GM19351 (cell line): ENCODE data around the gene TRIM2.

Experiments
- ATAC-seq: cut with Tn5 transposase; IDR thresholded peaks from one replicate; pipeline ENCODE4 v1.9.1; 2021; ENCODE audit warnings: mild to moderate bottlenecking, moderate library complexity; ENCODE audit not compliant: unreplicated experiment

The TRIM2 gene

GRCh38 chr4:153246446-153247115 is 42.3 kb downstream of the TRIM2 start:
- ATAC-seq = no peak

- ATAC-seq = no peak
Measured at GRCh38 chr4:153247116-153247490, 42.9 kb downstream of the TRIM2 start.

GRCh38 chr4:153248641-153249198 is 44.5 kb downstream of the TRIM2 start:
- ATAC-seq = peak; percentile 13

- ATAC-seq = peak; percentile 98
Measured at GRCh38 chr4:153249199-153250041, 45.2 kb downstream of the TRIM2 start.

GRCh38 chr4:153252122-153252521 is 47.9 kb downstream of the TRIM2 start:
- ATAC-seq = no peak

- no peak for ATAC-seq
Measured at GRCh38 chr4:153255233-153255632, 51.0 kb downstream of the TRIM2 start.

GRCh38 chr4:153257151-153257620 is 52.9 kb downstream of the TRIM2 start:
- peak; percentile 78 for ATAC-seq

- no peak for ATAC-seq
Measured at GRCh38 chr4:153257991-153258390, 53.7 kb downstream of the TRIM2 start.

- no peak for ATAC-seq
Measured at GRCh38 chr4:153258750-153259149, 54.5 kb downstream of the TRIM2 start.

- no peak for ATAC-seq
Measured at GRCh38 chr4:153259661-153260060, 55.4 kb downstream of the TRIM2 start.

- no peak for ATAC-seq
Measured at GRCh38 chr4:153260132-153260531, 55.9 kb downstream of the TRIM2 start.

GRCh38 chr4:153260553-153261300 is 56.5 kb downstream of the TRIM2 start:
- no peak for ATAC-seq

GRCh38 chr4:153261461-153261860 is 57.2 kb downstream of the TRIM2 start:
- ATAC-seq = no peak

- no peak for ATAC-seq
Measured at GRCh38 chr4:153261914-153262313, 57.7 kb downstream of the TRIM2 start.

GRCh38 chr4:153265306-153266047 is 61.2 kb downstream of the TRIM2 start:
- ATAC-seq = no peak

- no peak for ATAC-seq
Measured at GRCh38 chr4:153266988-153267387, 62.7 kb downstream of the TRIM2 start.

GRCh38 chr4:153267890-153268289 is 63.6 kb downstream of the TRIM2 start:
- no peak for ATAC-seq

- ATAC-seq = no peak
Measured at GRCh38 chr4:153268295-153268694, 64.1 kb downstream of the TRIM2 start.

- no peak for ATAC-seq
Measured at GRCh38 chr4:153269218-153269990, 65.2 kb downstream of the TRIM2 start.

GRCh38 chr4:153270361-153270760 is 66.1 kb downstream of the TRIM2 start:
- ATAC-seq = no peak
